HG02642 (cell line): ENCODE results near the gene ANKFY1.
"Not testable (repeated sequence)": the region's sequence is repeated elsewhere in the genome, so short reads cannot be mapped to it uniquely, and the experiment has no call there.

Experiments used
- ATAC-seq: cut with Tn5 transposase; IDR thresholded peaks from one replicate; pipeline ENCODE4 v1.9.1; 2021; ENCODE audit warnings: mild to moderate bottlenecking; ENCODE audit not compliant: unreplicated experiment, poor library complexity

The ANKFY1 gene

GRCh38 chr17:4221899-4222659 is 41.7 kb downstream of the ANKFY1 start:
- ATAC-seq = no peak

GRCh38 chr17:4221163-4221562 is 42.6 kb downstream of the ANKFY1 start:
- ATAC-seq = no peak

- ATAC-seq = no peak
These were observed 43.1 kb downstream of the ANKFY1 start for GRCh38 chr17:4220655-4221054.

- no peak for ATAC-seq
These were observed 44.5 kb downstream of the ANKFY1 start for GRCh38 chr17:4219241-4219640.

- ATAC-seq = no peak
These were observed 47.8 kb downstream of the ANKFY1 start for GRCh38 chr17:4215882-4216570.

- ATAC-seq = no peak
These were observed 49.6 kb downstream of the ANKFY1 start for GRCh38 chr17:4214157-4214556.

GRCh38 chr17:4209611-4210010 is 54.2 kb downstream of the ANKFY1 start:
- ATAC-seq = no peak

GRCh38 chr17:4208238-4208637 is 55.5 kb downstream of the ANKFY1 start:
- ATAC-seq = no peak

- no peak for ATAC-seq
These were observed 56.8 kb downstream of the ANKFY1 start for GRCh38 chr17:4206962-4207361.

GRCh38 chr17:4205917-4206316 is 57.9 kb downstream of the ANKFY1 start:
- ATAC-seq = no peak

- no peak for ATAC-seq
These were observed 59.0 kb downstream of the ANKFY1 start for GRCh38 chr17:4204710-4205173.

- ATAC-seq = no peak
These were observed 59.6 kb downstream of the ANKFY1 start for GRCh38 chr17:4204190-4204589.

- ATAC-seq = no peak
These were observed 62.6 kb downstream of the ANKFY1 start for GRCh38 chr17:4201226-4201625.

GRCh38 chr17:4199818-4200402 is 63.9 kb downstream of the ANKFY1 start:
- no peak for ATAC-seq

GRCh38 chr17:4198995-4199394 is 64.8 kb downstream of the ANKFY1 start:
- no peak for ATAC-seq

- ATAC-seq = no peak
These were observed 68.5 kb downstream of the ANKFY1 start for GRCh38 chr17:4195306-4195705.

GRCh38 chr17:4194796-4195195 is 69.0 kb downstream of the ANKFY1 start:
- ATAC-seq = no peak

- ATAC-seq = not testable (repeated sequence)
These were observed 73.0 kb downstream of the ANKFY1 start for GRCh38 chr17:4190791-4191190.

- ATAC-seq = no peak
These were observed 74.5 kb downstream of the ANKFY1 start for GRCh38 chr17:4189280-4189679.

- no peak for ATAC-seq
These were observed 75.7 kb downstream of the ANKFY1 start for GRCh38 chr17:4188076-4188475.

GRCh38 chr17:4187076-4187475 is 76.7 kb downstream of the ANKFY1 start:
- no peak for ATAC-seq
